DMS 273 (cell line): ENCODE data around the gene PSMD11.

Source experiments
- DNase-seq: peaks from one replicate; lab custom pipeline; 2025; ENCODE audit not compliant: unreplicated experiment; lab: John Stamatoyannopoulos, UW

The PSMD11 gene

GRCh38 chr17:32489320-32490100 is 45.2 kb downstream of the PSMD11 start:
- DNase-seq = no peak

GRCh38 chr17:32490101-32490482 is 45.8 kb downstream of the PSMD11 start:
- DNase-seq = peak; percentile 91

- DNase-seq = no peak
These were observed 47.3 kb downstream of the PSMD11 start for GRCh38 chr17:32491371-32492263.

- DNase-seq = peak; percentile 55
These were observed 47.9 kb downstream of the PSMD11 start for GRCh38 chr17:32492264-32492589.

- no peak for DNase-seq
These were observed 48.5 kb downstream of the PSMD11 start for GRCh38 chr17:32492648-32493289.

GRCh38 chr17:32493571-32493970 is 49.3 kb downstream of the PSMD11 start:
- no peak for DNase-seq

GRCh38 chr17:32493976-32494513 is 49.7 kb downstream of the PSMD11 start:
- DNase-seq = no peak

- peak; percentile 97 for DNase-seq
These were observed 50.5 kb downstream of the PSMD11 start for GRCh38 chr17:32494621-32495358.

GRCh38 chr17:32495359-32496231 is 51.3 kb downstream of the PSMD11 start:
- peak; percentile 83 for DNase-seq

GRCh38 chr17:32496395-32497073 is 52.2 kb downstream of the PSMD11 start:
- DNase-seq = no peak

- no peak for DNase-seq
These were observed 53.3 kb downstream of the PSMD11 start for GRCh38 chr17:32497431-32498205.

GRCh38 chr17:32498391-32498790 is 54.1 kb downstream of the PSMD11 start:
- DNase-seq = peak; percentile 53

GRCh38 chr17:32502013-32502412 is 57.7 kb downstream of the PSMD11 start:
- DNase-seq = no peak

- DNase-seq = no peak
These were observed 58.4 kb downstream of the PSMD11 start for GRCh38 chr17:32502710-32503109.

GRCh38 chr17:32503251-32504165 is 59.2 kb downstream of the PSMD11 start:
- DNase-seq = peak; percentile 16

GRCh38 chr17:32504166-32504990 is 60.1 kb downstream of the PSMD11 start:
- DNase-seq = no peak

GRCh38 chr17:32508926-32509325 is 64.6 kb downstream of the PSMD11 start:
- DNase-seq = no peak
